ENCODE data around the gene ANGEL1. TPM values are rescaled to one million over a fixed set of nuclear protein-coding genes. Genes with fewer than 3 reads are reported as not detected.

The ANGEL1 gene
- total RNA-seq, 1 donor from 2014 or later: 12.8 TPM

- intact Hi-C loops (cut with micrococcal nuclease): no loop called here
Observed at GRCh38 chr14:76741074-76741473, 71.6 kb downstream of the ANGEL1 start.

Other genes starting within 250 kb of the ANGEL1 start
- 5.0 TPM in 2 replicates for gene VASH1, start 51.4 kb downstream of the ANGEL1 start, total RNA-seq
- gene LRRC74A, start 13.5 kb upstream of the ANGEL1 start, total RNA-seq: not detected in 2 replicates
- gene IRF2BPL, start 215.8 kb upstream of the ANGEL1 start, total RNA-seq: 22.3 and 23.3 TPM in 2 replicates

All from T-helper 1 cell treated with Interleukin-12 subunit alpha and Interleukin-12 subunit beta and Interleukin-4 antibody, amounts not matched to agents 30 ng/mL and 1 ng/mL, for 36 hours (primary cell).